HG02571 (cell line): ENCODE results near the gene ADGRV1.
A peak's percentile ranks its signal among the peaks of the same experiment; 100 is the strongest.
"Not testable (repeated sequence)": the region's sequence is repeated elsewhere in the genome, so short reads cannot be mapped to it uniquely, and the experiment has no call there.

Experiments
- ATAC-seq: cut with Tn5 transposase; IDR thresholded peaks from one replicate; pipeline ENCODE4 v1.9.1; 2021; ENCODE audit warnings: mild to moderate bottlenecking, moderate library complexity; ENCODE audit not compliant: unreplicated experiment

Gene ADGRV1

GRCh38 chr5:91049800-91050199, 491.2 kb downstream of the ADGRV1 start:
- no peak for ATAC-seq

- ATAC-seq = not testable (repeated sequence)
Measured at GRCh38 chr5:91052411-91052810, 493.8 kb downstream of the ADGRV1 start.

GRCh38 chr5:91052977-91053740, 494.6 kb downstream of the ADGRV1 start:
- no peak for ATAC-seq

DNA sequence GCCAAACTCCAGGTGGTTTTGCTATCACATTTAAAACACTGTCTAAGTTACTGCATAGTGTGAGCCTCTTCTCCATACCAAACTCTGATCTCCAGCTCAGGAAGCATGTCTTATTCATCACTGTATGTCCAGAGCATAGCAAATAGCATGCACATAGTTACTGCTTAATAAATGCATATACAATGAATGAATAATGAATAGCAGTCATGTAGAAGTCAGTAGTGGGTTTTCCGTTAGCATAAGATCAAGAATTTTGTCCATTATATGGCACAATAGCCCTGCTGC, 495.1 kb downstream of the ADGRV1 start:
- ATAC-seq = no peak

DNA sequence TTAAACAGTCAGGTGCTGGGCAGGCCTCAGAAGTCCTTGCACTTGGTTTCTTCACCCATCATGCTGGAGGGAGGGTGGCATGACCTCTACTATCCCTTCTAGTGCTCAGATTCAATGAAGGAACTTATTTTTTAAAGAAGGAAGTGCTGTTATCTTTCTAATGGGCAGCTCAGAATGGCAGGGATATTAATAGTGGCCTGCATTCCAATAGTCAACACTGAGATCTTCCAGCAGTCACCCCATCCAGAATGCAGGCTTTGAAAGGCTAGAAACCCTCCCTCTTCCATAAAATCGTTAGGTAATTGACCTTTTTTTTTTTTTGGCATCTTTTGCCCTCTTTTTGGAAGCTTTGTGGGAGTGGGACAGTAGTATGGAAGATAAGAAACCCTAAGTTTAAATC, 499.6 kb downstream of the ADGRV1 start:
- no peak for ATAC-seq

- no peak for ATAC-seq
Measured at GRCh38 chr5:91058575-91058974, 500.0 kb downstream of the ADGRV1 start.

- peak; percentile 81 for ATAC-seq
Measured at GRCh38 chr5:91059409-91059808, 500.8 kb downstream of the ADGRV1 start.

DNA sequence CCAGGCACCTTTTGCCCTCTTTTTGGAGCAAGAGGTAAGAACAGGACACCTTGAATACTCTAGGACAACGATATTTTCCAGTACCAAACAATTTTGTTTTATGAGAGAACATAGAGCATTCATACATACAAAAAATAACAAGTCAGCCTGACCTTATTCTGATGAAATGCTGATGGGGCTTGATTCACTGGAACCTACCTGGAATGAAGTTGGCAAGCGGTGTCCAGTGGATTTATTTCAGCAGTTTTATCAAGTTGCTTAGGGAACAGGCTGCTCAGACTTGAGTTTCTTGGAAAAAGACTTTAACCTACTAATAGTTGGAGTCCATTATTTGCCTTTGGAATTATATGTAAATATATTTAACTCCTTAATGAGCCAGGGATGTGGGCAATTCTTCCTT, 502.5 kb downstream of the ADGRV1 start:
- ATAC-seq = no peak

GRCh38 chr5:91061946-91062562, 503.5 kb downstream of the ADGRV1 start:
- ATAC-seq = peak; percentile 41

DNA sequence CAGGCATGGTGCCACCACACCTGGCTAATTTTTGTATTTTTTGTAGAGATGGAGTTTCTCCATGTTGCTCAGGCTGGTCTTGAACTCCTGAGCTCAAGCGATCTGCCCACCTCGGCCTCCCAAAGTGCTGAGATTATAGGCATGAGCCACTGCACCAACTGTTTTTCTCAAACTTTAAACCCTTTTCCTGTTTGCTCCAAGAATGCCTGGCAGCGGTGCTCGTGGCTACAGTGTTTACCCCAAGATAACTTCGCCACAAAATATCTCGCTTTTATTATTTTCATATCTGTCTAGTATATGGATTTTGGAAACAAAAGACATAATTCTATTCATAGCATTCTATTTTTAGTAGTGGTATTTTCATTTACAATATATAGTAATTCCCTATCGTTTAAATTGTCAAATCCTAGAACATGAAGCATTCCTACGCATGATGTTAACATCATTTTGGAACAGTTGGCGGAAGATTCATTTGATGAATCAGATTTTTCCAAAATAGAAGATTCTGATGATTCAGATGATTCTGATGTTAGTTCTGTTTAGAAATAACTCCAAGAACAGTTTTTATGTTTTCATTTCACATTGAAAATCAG, 504.6 kb downstream of the ADGRV1 start:
- ATAC-seq = not testable (repeated sequence)

DNA sequence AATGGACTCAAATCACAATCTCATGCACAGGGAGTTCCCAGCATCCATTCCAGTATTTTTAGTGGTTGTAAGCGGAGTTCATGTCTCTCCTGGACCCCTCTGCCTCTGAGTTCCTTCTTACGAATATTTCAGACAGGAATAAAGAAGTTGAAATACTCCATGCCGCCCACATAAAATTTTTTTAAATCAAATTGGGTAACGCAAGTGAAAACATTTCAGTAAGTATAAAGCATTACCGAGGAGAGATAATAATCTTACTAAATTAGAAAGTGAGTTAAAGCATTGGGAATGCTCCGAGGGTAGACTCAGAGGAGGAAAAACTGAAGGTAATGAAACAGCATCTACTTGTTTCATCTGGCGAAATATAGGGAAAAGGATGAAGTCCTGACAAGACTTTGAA, 506.9 kb downstream of the ADGRV1 start:
- ATAC-seq = no peak

DNA sequence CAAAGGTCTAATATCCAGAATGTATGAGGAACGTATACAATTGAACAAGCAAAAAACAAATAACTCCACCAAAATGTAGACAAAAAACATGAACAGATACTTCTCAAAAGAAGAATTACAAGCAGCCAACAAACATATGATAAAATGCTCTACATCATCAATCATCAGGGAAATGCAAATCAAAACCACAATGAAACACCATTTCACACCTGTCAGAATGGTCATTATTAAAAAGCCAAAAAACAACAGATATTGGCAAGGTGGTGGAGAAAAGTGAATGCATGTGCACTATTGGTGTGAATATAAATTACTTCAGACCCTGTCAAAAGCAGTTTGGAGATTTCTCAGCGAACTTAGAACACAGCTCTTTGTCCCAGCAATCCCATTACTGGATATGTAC, 510.8 kb downstream of the ADGRV1 start:
- ATAC-seq = no peak

- no peak for ATAC-seq
Measured at GRCh38 chr5:91070761-91071550, 512.4 kb downstream of the ADGRV1 start.

GRCh38 chr5:91072881-91073280, 514.3 kb downstream of the ADGRV1 start:
- no peak for ATAC-seq

GRCh38 chr5:91074615-91075014, 516.0 kb downstream of the ADGRV1 start:
- ATAC-seq = no peak

DNA sequence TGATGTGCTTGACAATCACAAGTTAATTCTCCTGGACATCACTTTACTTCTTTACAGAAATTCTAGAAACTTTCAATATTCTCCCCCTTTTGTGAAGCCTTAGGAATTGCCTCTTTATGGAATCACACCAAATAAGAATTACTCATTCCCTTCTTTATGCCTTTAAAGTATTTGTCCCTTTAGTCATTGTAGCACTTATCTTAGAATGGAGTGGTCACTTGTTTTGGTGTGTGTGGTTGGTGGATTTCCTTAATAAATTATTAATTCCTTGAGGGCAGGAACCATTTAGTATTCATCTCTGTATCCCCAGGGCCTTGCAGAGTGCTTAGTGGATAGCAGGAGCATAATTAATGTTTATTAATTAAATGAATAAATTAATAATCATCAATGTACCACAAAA, 517.5 kb downstream of the ADGRV1 start:
- no peak for ATAC-seq

DNA sequence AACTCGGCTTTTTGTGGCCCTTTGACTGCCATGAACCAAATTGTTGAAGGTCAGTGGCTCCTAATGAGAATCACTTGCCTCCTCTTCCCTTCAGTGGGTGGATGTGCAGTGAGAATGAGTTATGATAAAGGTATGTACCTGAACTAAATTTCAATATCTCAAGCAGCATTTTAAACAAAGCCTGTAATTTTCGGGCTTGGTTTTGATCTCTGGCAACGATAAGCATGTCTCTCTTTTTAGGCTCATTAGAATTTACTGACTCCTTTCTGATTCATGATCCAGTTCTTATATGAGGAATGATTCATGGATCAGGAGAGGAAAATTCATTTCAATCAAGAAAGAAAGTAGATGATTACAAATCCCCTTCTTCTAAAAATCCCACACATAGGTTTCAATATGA, 519.0 kb downstream of the ADGRV1 start:
- ATAC-seq = no peak

- ATAC-seq = no peak
Measured at GRCh38 chr5:91079037-91079436, 520.4 kb downstream of the ADGRV1 start.

- no peak for ATAC-seq
Measured at GRCh38 chr5:91089758-91090157, 531.2 kb downstream of the ADGRV1 start.

DNA sequence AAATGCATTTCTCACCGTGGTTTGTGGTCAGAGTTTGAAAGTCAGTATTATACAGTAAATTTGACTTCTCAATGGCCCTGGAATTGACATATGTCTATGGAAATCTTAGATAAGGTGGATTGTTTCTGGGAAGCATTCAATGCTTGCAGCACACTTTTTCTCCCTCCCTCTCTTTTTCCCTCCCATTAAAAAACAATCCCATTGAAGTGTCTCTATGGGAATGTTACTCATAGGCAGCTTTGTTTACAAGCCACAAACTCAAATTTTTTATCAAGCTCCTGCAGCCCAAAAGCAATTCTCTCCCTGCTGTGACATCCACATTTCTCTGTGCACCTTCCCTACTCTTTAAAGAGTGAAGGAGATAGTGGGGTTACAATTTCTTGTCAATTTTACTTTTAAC, 532.4 kb downstream of the ADGRV1 start:
- ATAC-seq = no peak

DNA sequence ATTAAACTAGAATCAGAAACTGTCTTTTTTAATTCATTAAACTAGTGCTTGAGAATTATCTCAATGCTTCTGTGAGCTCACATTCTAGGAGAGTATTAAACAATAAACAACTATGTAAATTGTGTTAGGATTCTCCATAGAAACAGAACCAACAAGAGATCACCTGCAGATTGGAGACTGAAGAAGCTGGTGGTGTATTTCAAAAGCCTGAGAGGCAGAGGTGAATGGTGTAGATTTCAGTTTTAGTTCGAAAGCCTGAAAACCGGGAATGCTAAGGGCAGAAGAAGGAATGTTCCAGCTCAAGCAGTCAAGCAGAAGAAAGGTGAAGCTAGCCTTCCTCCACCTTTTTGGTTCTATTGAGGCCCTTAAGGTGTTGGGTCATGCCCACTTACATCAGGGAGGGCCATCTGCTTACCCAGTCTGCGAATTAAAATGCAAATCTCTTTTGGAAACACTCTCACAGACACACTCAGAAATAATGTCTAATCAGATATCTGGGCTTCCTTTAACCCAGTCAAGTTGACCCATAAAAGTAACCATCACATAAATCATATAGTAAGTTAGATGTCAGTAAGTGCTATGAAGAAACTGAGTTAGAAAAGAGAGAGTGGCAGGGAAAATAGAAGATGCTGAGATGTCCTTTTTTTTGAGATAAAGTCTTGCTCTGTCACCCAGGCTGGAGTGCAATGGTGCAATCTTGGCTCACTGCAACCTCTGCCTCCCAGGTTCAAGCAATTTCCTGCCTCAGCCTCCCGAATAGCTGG, 533.1 kb downstream of the ADGRV1 start:
- ATAC-seq = no peak
